Measurements from ENCODE around the gene AKAP8. TPM values are rescaled to one million over a fixed set of nuclear protein-coding genes. Genes with fewer than 3 reads are reported as not detected.

The AKAP8 gene
- total and polyA plus RNA-seq, 8 donors: 9.5 to 38.7 (median 21.4) TPM

DNA sequence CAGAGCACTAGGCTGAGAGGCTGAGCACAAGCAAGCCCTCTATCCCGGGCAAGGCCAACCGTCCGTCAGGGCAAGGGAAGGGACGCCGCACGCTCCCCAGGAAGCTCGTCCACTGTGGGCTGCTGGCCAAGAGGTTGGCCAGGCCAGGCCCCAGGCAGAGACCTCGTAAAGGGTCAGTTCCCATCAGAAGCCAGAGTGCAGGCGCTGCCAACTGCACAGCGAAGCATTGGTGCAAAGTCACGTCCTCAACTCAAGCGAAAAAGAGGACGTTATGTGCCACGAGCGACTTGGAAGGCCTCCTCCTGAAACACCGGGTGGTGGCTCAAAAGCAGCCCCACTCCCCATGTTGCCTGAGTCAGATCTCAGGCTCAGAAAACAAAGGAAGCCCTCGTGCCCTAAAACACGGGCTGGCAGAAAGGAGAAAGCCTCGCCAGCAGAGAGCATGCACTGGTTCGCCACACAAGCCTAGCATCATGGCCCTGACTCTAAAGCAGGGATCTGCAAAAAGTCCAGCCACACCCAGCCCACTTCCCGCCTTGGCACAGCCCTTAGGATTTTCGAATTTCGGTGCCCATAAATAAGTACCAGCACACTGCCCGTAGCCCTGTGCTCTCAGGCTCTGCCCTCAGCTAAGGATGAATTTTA is 4.7 kb downstream of the AKAP8 start:
- no peak for TF ChIP-seq POLR2A (IDR thresholded peaks at IDR 0.05)
- peak in 1 of 3 donors; percentile 19 for TF ChIP-seq POLR2AphosphoS5 (IDR thresholded peaks at IDR 0.05)
- TF ChIP-seq, protein P1, sequence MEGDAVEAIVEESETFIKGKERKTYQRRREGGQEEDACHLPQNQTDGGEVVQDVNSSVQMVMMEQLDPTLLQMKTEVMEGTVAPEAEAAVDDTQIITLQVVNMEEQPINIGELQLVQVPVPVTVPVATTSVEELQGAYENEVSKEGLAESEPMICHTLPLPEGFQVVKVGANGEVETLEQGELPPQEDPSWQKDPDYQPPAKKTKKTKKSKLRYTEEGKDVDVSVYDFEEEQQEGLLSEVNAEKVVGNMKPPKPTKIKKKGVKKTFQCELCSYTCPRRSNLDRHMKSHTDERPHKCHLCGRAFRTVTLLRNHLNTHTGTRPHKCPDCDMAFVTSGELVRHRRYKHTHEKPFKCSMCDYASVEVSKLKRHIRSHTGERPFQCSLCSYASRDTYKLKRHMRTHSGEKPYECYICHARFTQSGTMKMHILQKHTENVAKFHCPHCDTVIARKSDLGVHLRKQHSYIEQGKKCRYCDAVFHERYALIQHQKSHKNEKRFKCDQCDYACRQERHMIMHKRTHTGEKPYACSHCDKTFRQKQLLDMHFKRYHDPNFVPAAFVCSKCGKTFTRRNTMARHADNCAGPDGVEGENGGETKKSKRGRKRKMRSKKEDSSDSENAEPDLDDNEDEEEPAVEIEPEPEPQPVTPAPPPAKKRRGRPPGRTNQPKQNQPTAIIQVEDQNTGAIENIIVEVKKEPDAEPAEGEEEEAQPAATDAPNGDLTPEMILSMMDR (IDR thresholded peaks at IDR 0.05): no peak
- H3K27ac ChIP-seq: peak overlapping the region; percentile 0 to 50 (median 15)
- no peak overlapping the region for H3K4me3 ChIP-seq
- no peak for DNase-seq
- H3K27me3 ChIP-seq: no peaks in the 10 kb centered on the region
- H3K4me1 ChIP-seq: peaks cover 35 to 55% (median 50%) of the 10 kb centered on the region in 4 donors
- H3K9me3 ChIP-seq: no peaks in the 10 kb centered on the region
- intact Hi-C loops (cut with DNase I; ENCODE audit: low total_unique reads): loop anchor here (5.0 kb wide), 1 partner anchor 42 kb away; the partner anchor contains the start of gene AKAP8L
- H3K36me3 ChIP-seq: peaks cover 40 to 52% (median 50%) of the 10 kb centered on the region in 4 donors
- WGBS, 5 donors: 66 to 73% (median 72%) methylated on average over 22 to 24 of the region's 24 CpGs

DNA sequence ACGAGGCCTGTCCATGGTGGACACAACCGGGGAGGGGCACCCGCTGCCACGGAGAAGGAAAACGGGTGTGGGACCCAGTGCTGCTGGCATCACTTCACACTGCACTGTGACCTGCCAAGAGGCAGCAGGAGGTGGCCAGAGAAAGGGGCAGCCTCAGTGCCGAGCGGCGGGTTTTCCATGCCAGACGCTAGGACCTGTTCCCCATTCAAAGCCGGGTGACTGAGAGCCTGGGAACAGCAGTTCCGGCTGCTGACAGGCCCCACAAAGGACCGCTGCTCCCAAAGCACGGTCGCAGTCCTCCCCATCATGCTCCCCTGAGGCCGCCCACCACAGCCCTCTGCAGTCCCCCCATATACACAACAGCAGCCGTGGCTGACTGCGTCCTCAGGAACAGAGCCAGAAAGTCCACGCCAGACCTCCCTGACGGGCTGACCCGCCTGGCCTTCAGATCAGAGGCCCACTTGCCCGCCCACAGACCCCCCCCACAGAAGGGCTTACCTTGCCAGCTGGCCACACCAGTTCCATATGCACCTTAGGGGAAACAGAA is 5.4 kb downstream of the AKAP8 start:
- Histone ChIP-seq H3K36me3 (peaks cover 48 to 59% (median 58%) of the 10 kb centered on the region in 4 donors), H3K4me3 (no peak overlapping the region), H3K27me3 (no peaks in the 10 kb centered on the region), H3K27ac (peak overlapping the region in 4 of 5 donors; percentile 15 to 47 (median 26)), H3K4me1 (peaks cover 35 to 55% (median 50%) of the 10 kb centered on the region in 4 donors), H3K9me3 (no peaks in the 10 kb centered on the region)
- 61 to 78% (median 72%) methylated on average over 17 to 21 of the region's 21 CpGs for WGBS, 5 donors
- intact Hi-C loops (cut with DNase I; ENCODE audit: low total_unique reads): no loop called here
- DNase-seq: no peak
- TF ChIP-seq POLR2AphosphoS5 (IDR thresholded peaks at IDR 0.05) (no peak), POLR2A (IDR thresholded peaks at IDR 0.05) (no peak), EP300 (IDR thresholded peaks at IDR 0.05) (no peak)
- TF ChIP-seq, protein P1 (IDR thresholded peaks at IDR 0.05): no peak

GRCh38 chr19:15373644-15374043 is 5.9 kb downstream of the AKAP8 start:
- Histone ChIP-seq H3K9me3 (no peaks in the 10 kb centered on the region), H3K27ac (no peak overlapping the region), H3K4me3 (no peak overlapping the region), H3K4me1 (peaks cover 35 to 55% (median 50%) of the 10 kb centered on the region in 4 donors), H3K36me3 (peaks cover 52 to 64% (median 63%) of the 10 kb centered on the region in 4 donors), H3K27me3 (no peaks in the 10 kb centered on the region)
- no peak for TF ChIP-seq POLR2AphosphoS5 (IDR thresholded peaks at IDR 0.05)
- TF ChIP-seq POLR2A (IDR thresholded peaks at IDR 0.05): no peak
- TF ChIP-seq EP300 (IDR thresholded peaks at IDR 0.05): no peak
- TF ChIP-seq, protein P1 (IDR thresholded peaks at IDR 0.05): no peak
- intact Hi-C loops (cut with DNase I; ENCODE audit: low total_unique reads): no loop called here
- DNase-seq: no peak
- WGBS, 5 donors: 90 to 91% (median 90%) methylated on average over 10 to 22 of the region's 22 CpGs

- Histone ChIP-seq H3K27me3 (no peaks in the 10 kb centered on the region), H3K9me3 (no peaks in the 10 kb centered on the region), H3K4me3 (no peak overlapping the region), H3K4me1 (peaks cover 34 to 52% (median 46%) of the 10 kb centered on the region in 4 donors), H3K27ac (no peak overlapping the region), H3K36me3 (peaks cover 60 to 72% (median 71%) of the 10 kb centered on the region in 4 donors)
- TF ChIP-seq, protein P1 (IDR thresholded peaks at IDR 0.05): no peak
- TF ChIP-seq POLR2AphosphoS5 (IDR thresholded peaks at IDR 0.05): no peak
- TF ChIP-seq EP300 (IDR thresholded peaks at IDR 0.05): no peak
- TF ChIP-seq POLR2A (IDR thresholded peaks at IDR 0.05): no peak
- no peak for DNase-seq
- 91 to 96% (median 95%) methylated on average over 8 to 30 of the region's 30 CpGs for WGBS, 5 donors
- intact Hi-C loops (cut with DNase I; ENCODE audit: low total_unique reads): no loop called here
Measured at GRCh38 chr19:15372891-15373301, 6.7 kb downstream of the AKAP8 start.
